ENCODE data around the gene PRDM15. TPM values are rescaled to one million over a fixed set of nuclear protein-coding genes. Genes with fewer than 3 reads are reported as not detected.

Gene PRDM15
- total and polyA plus RNA-seq, 2 experiments from 2014 or later, result 2.3 to 6.4 TPM

- no peaks in the 10 kb centered on the region for H3K27me3 ChIP-seq
- DNase-seq (ENCODE audit: low read depth in 1 of 2, low spot score in 1 of 2), result no peak
- TF ChIP-seq CTCF (IDR thresholded peaks at IDR 0.05; ENCODE audit: low read depth, low read length), result no peak
- H3K27ac ChIP-seq, result no peak overlapping the region
- no peaks in the 10 kb centered on the region for H3K9me3 ChIP-seq (ENCODE audit: low read depth)
- H3K4me1 ChIP-seq (ENCODE audit: low read depth), result peaks cover 16% of the 10 kb centered on the region
- no peak overlapping the region for H3K4me3 ChIP-seq
- no peaks in the 10 kb centered on the region for H3K36me3 ChIP-seq
Observed at GRCh38 chr21:41846536-41846935, 32.6 kb downstream of the PRDM15 start.

GRCh38 chr21:41846033-41846317, 33.2 kb downstream of the PRDM15 start:
- H3K27me3 ChIP-seq, result no peaks in the 10 kb centered on the region
- TF ChIP-seq CTCF (IDR thresholded peaks at IDR 0.05; ENCODE audit: low read depth, low read length), result no peak
- peak overlapping the region; percentile 55 for H3K27ac ChIP-seq

GRCh38 chr21:41845310-41846032, 33.7 kb downstream of the PRDM15 start:
- DNase-seq (ENCODE audit: low read depth in 1 of 2, low spot score in 1 of 2), result no peak
- no peaks in the 10 kb centered on the region for H3K27me3 ChIP-seq
- H3K36me3 ChIP-seq, result no peaks in the 10 kb centered on the region
- H3K9me3 ChIP-seq (ENCODE audit: low read depth), result no peaks in the 10 kb centered on the region
- H3K4me1 ChIP-seq (ENCODE audit: low read depth), result peaks cover 10% of the 10 kb centered on the region
- TF ChIP-seq CTCF (IDR thresholded peaks at IDR 0.05; ENCODE audit: low read depth, low read length), result no peak
- H3K27ac ChIP-seq, result peak overlapping the region; percentile 55
- H3K4me3 ChIP-seq, result no peak overlapping the region

More at GRCh38 chr21:41846033-41846317, 33.2 kb downstream of the PRDM15 start:
- no peaks in the 10 kb centered on the region for H3K36me3 ChIP-seq
- no peak for DNase-seq (ENCODE audit: low read depth in 1 of 2, low spot score in 1 of 2)
- no peak overlapping the region for H3K4me3 ChIP-seq
- H3K4me1 ChIP-seq (ENCODE audit: low read depth), result peaks cover 12% of the 10 kb centered on the region
- no peaks in the 10 kb centered on the region for H3K9me3 ChIP-seq (ENCODE audit: low read depth)

DNA sequence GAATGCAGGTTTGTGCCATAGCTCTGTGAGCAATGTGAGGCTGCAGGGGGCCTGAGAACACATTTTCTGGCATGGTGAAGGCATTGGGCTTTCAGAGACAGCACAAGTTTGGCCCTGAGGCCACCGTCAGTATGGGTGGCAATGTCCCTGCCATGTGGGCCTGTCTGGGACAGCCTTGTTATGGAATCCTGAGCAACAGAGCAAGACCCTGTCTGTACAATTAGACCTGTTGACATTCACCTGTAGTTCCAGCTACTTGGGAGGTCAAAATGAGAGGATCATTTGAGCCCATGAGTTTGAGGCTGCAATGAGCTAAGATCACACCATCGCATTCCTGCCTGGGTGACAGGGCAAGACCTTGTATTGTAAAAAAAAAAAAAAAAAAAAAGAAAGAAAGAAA, 35.6 kb downstream of the PRDM15 start:
- H3K4me1 ChIP-seq (ENCODE audit: low read depth), result peaks cover 8% of the 10 kb centered on the region
- no peaks in the 10 kb centered on the region for H3K9me3 ChIP-seq (ENCODE audit: low read depth)
- no peak for DNase-seq (ENCODE audit: low read depth in 1 of 2, low spot score in 1 of 2)
- no peak overlapping the region for H3K4me3 ChIP-seq
- H3K36me3 ChIP-seq, result no peaks in the 10 kb centered on the region
- no peak for TF ChIP-seq CTCF (IDR thresholded peaks at IDR 0.05; ENCODE audit: low read depth, low read length)
- H3K27me3 ChIP-seq, result no peaks in the 10 kb centered on the region
- H3K27ac ChIP-seq, result no peak overlapping the region

GRCh38 chr21:41840880-41841279, 38.3 kb downstream of the PRDM15 start:
- Histone ChIP-seq H3K36me3 (no peaks in the 10 kb centered on the region), H3K27me3 (no peaks in the 10 kb centered on the region), H3K4me3 (no peak overlapping the region), H3K9me3 (ENCODE audit: low read depth) (no peaks in the 10 kb centered on the region), H3K27ac (no peak overlapping the region), H3K4me1 (ENCODE audit: low read depth) (no peaks in the 10 kb centered on the region)
- TF ChIP-seq CTCF (IDR thresholded peaks at IDR 0.05; ENCODE audit: low read depth, low read length), result no peak
- DNase-seq (ENCODE audit: low read depth in 1 of 2, low spot score in 1 of 2), result no peak

Measured in cardiac muscle cell (in vitro differentiated cells and primary cell).